Right renal pelvis (tissue), 4 donors: ENCODE data around the gene NAB1. TPM values are rescaled to one million over a fixed set of nuclear protein-coding genes. Genes with fewer than 3 reads are reported as not detected.
"Not testable (repeated sequence)": the region's sequence is repeated elsewhere in the genome, so short reads cannot be mapped to it uniquely, and the experiment has no call there.

ENCODE experiments used
- DNase-seq, 4 donors: peaks; one replicate each; pipeline ENCODE4 v3.0.0-alpha.2; 2013; ENCODE audit warnings: low read depth in 4 of 4, low spot score in 3 of 4, missing footprints in 1 of 4
- polyA plus RNA-seq, 4 donors: library from polyadenylated mRNA; unstranded; fragments of 120-200 nt; gene quantifications; one replicate each; pipeline ENCODE4 v1.2.1, GENCODE V29; 2013; ENCODE audit not compliant: insufficient read length in 4 of 4

Gene NAB1
- polyA plus RNA-seq, result 10 to 100 TPM; 62.6 to 78.2 (median 73.5) TPM

GRCh38 chr2:190649035-190649797, at the start of gene NAB1:
NAB1 (plus strand) TSS chr2:190649083; CDS start chr2:190659177, 10,094 bp downstream.
- DNase-seq, result peak in 3 of 4 donors; percentile 35 to 52 (median 36)

GRCh38 chr2:190599546-190600220, 49.2 kb upstream of the NAB1 start:
- no peak for DNase-seq

GRCh38 chr2:190600293-190601103, 48.4 kb upstream of the NAB1 start:
- no peak for DNase-seq

- DNase-seq, result no peak
Measured at GRCh38 chr2:190603374-190603773, 45.5 kb upstream of the NAB1 start.

GRCh38 chr2:190607014-190607597, 41.8 kb upstream of the NAB1 start:
- DNase-seq, result peak in 1 of 4 donors; percentile 23

- DNase-seq, result no peak
Measured at GRCh38 chr2:190607657-190608357, 41.1 kb upstream of the NAB1 start.

GRCh38 chr2:190608863-190609262, 40.0 kb upstream of the NAB1 start:
- not testable (repeated sequence) for DNase-seq

- not testable (repeated sequence) for DNase-seq
Measured at GRCh38 chr2:190609397-190609796, 39.5 kb upstream of the NAB1 start.

- DNase-seq, result not testable (repeated sequence)
Measured at GRCh38 chr2:190610528-190610927, 38.4 kb upstream of the NAB1 start.

- DNase-seq, result no peak
Measured at GRCh38 chr2:190615555-190616200, 33.2 kb upstream of the NAB1 start.

GRCh38 chr2:190618030-190618429, 30.9 kb upstream of the NAB1 start:
- no peak for DNase-seq

GRCh38 chr2:190625691-190626090, 23.2 kb upstream of the NAB1 start:
- DNase-seq, result no peak

- DNase-seq, result no peak
Measured at GRCh38 chr2:190626641-190627210, 22.2 kb upstream of the NAB1 start.

GRCh38 chr2:190627448-190628412, 21.2 kb upstream of the NAB1 start:
- DNase-seq, result no peak

- peak in 1 of 4 donors; percentile 50 for DNase-seq
Measured at GRCh38 chr2:190628591-190629319, 20.1 kb upstream of the NAB1 start.

GRCh38 chr2:190634381-190634780, 14.5 kb upstream of the NAB1 start:
- no peak for DNase-seq

- no peak for DNase-seq
Measured at GRCh38 chr2:190635781-190636180, 13.1 kb upstream of the NAB1 start.
